ENCODE measurements around the gene SLC5A3.

Gene SLC5A3

DNA sequence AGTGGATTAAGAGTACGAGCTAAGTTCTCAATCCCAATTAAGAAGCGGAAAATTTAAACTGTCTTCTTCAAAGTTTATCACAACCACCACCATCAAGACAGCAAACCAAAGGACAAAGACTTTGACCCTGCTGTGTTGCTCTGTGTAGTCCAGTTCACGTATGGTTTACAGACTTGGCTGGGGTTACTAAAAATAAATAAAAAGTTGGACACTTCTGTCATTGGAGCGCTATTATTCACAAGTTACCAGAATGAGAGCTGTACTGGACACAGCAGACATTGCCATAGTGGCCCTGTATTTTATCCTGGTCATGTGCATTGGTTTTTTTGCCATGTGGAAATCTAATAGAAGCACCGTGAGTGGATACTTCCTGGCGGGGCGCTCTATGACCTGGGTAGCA is 21.6 kb downstream of the SLC5A3 start:
- FAIRE-seq, result no peak
- no peak for DNase-seq (ENCODE audit: insufficient read length, low spot score)

DNA sequence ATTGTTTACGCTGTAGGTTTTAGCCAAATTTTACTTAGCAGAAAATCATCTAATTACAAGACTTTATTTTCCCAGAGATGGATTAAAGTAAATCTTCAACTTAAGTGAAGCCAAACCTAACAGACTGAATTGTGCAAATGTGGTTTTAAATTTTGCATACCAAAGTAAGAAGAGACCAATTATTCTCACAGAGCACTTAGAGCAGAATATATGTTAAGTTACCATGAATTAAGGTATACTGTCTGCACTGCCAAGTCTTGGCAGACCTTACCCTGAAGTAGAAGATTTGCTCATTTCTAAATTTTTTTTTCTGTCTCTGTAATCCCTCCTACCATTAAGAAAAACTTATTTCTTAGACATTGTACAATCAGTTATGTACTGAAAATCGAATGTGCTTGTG is 24.1 kb downstream of the SLC5A3 start:
- FAIRE-seq, result no peak
- DNase-seq (ENCODE audit: insufficient read length, low spot score), result no peak

DNA sequence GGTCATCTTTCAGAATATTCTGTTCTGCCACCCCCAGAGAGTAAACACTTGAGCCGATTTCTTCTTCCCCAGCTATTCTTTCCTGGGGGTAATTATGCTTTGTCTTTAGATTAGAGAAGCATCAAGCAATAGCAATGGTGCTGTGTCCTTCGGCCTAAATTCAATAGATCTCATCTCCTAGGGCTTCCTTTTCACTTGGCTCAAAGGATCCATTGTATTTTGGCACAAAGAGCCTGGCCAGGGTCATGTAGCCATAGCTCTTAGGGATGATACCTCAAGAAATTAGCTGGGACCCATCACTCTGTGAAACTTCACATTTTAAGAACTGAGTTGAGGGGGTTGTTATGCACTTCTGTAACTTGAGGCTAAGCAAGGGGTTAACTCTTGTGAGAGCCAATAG is 27.0 kb downstream of the SLC5A3 start:
- DNase-seq (ENCODE audit: insufficient read length, low spot score), result no peak
- FAIRE-seq, result no peak

DNA sequence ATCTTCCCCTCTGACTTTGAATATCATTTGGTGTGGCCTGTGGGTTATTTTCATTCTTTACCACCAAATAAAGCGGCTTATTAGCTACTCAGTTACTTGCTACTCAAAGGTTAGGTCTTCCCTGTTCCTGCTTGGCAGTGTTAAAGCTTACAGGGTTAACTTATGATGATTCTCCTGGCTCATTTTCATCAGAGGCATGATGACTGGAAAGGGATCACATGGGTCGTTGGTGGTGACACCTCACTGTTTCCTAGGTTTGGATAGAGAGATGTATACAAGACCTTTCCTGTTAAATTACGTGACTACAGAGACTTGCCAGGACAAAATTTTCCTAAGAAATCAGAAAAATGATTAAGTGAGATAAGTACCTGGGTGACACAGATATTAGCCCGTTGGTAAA is 27.4 kb downstream of the SLC5A3 start:
- FAIRE-seq, result no peak

DNA sequence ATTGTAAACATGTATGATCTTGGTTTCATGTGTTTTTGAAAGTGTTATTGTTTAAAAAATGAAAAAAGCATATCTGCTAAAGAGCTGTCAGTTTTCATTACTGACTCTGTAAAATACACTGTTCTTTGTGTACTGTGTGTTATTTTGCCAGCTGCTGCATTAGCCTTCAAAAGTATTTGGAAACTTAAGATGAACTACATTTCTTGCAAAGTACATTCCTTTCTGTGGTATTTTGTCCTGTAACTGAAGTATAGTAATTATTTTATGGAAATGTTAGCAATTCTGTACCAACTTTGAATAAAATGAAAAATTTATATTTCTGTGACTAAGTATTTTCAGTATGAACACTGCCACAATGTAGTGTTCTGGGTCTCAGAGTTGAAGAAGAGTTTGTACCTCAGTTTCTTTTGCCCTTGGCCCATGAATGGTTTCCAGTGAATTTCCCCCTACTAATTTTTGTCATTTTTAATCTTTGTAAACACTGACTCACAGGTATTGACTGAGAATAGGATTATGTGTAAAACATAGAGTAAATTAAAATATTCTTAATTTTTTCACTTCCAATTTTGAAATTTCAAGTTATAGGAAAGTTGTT is 32.7 kb downstream of the SLC5A3 start:
- DNase-seq (ENCODE audit: insufficient read length, low spot score), result no peak
- FAIRE-seq, result no peak

More for the DNA sequence above, 27.4 kb downstream of the SLC5A3 start:
- DNase-seq (ENCODE audit: insufficient read length, low spot score), result no peak

DNA sequence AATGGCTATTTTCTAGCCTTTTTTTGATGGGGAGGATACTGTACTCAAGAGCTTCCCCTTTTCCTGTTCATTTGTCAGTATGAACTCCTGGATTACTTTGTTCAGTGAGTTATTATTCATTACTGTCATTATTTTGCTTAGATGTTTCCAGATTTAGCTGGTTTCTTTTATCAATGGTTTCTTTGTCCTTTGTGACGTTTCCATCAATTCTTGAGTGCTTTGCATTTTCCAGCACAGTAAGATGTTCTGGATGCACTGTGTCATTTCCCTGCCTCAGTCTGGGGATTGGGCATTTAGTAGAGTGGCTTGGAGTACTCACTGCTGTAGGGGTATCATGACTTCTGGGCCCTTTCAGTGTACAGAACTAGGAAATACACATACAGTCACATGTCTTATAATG is 34.2 kb downstream of the SLC5A3 start:
- FAIRE-seq, result no peak

DNA sequence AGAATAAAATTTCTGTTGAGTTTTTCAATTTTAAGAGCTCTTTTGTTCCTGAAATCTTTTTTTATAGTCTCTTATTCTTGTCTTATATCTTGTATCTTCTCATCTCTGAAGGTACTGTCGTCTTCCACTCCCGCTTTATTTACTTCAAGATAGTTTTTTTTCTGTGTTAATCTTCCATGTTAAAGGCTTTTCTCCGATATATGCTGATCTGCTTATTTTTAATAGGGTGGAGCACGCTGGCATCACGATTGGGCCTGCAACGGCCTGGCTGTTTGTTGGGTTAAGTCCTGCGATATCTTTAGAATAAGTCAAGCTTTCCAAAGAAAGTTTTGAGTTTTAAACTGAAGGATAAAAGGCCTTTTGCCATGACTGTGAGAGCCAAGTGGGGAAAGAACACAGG is 35.7 kb downstream of the SLC5A3 start:
- FAIRE-seq (no peak), DNase-seq (ENCODE audit: insufficient read length, low spot score) (no peak)

More for the DNA sequence above, 34.2 kb downstream of the SLC5A3 start:
- no peak for DNase-seq (ENCODE audit: insufficient read length, low spot score)

DNA sequence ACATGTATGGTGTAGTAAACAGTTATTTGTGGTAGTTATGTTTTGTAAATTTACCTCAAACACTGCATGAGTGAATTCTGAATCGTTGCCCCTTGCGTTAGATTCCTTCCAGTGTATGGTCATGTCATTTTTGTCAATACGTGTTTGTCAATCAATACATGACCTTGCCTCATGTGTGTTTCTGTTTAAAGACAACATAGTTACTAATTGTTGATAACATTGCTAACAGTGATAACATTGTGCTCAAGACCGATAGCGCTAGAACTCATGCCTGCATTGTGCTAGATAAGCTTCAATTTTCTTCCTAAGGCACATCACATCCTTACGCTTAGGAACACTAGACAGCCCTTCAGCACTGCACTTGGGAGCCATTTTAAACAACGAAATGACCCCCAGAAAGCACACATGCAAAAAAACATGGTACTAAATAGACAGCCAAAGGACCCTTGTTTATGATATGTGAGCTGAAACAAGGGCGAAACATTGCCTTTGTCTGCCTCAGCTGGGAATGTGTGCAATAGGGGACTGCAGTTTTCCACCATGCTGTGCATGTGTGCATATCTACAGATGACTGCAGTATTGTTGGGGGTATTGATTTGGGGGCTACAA is 37.3 kb downstream of the SLC5A3 start:
- FAIRE-seq (no peak), DNase-seq (ENCODE audit: insufficient read length, low spot score) (no peak)

DNA sequence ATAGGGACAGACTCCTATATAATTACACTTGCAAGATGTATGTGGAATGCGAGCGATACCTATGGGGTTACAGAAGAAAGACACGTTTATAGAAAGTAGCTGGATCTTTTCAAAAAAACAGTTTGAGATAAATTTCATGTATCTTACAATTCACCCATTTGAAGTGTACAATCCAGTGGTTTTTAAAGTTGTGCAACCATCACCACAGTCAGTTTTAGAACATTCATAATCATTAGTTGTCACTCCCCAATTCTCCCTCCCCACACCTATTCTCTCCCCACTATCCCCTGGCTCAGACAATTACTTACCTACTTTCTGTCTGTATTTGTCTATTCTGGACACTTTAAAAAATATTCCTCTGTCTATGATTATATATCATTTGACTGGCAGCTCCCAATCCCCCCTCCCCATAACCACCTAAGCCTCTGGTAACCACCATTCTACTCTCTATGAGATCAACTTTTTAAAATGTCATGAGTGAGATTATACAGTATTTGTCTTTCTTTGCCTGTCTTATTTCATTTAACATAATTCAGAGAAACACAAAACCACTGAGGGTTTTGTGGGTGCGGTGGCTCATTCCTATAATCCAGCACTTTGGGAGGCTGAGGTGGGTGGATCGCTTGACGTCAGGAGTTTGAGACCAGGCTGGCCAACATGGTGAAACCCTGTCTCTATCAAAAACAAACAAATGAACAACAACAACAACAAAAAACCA is 39.1 kb downstream of the SLC5A3 start:
- FAIRE-seq (no peak), DNase-seq (ENCODE audit: insufficient read length, low spot score) (no peak)

DNA sequence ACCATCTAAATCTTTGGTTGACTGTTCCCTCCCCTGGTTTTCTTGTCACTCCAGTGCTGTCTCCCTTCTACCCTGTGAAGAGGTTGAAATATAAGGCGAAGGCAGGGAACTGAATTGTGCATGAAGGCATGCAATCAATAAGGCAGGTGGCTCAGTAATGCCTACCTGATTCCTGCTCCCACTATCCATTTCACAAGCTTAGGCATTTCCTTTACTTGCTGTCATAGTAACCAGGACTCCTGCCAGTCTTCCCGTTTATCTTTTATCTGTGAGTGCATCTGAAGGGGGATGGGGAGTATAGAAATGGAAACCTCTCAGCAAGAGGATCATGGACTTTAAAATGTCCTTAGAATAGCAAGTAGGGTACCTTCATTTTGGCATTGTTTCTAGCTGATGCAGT is 40.5 kb downstream of the SLC5A3 start:
- FAIRE-seq (no peak), DNase-seq (ENCODE audit: insufficient read length, low spot score) (no peak)

DNA sequence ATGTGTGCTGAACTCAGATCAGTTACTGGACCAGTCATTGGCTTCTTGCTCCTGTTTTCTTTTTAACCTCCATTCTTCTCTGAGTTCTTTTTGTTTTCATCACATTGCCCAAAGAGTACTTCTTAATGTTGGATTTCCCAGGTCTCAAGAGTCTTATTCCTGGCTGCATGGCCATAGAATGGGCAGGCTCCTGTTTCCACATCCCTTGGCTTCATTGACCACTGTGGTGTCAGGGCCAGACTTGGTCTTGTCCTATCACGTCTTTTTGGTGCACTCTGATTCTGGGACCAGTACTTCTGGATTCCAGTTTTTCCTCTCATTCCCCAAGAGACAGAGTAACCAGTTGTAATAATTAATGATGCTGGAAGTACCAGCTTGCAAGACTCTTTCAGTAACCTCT is 41.8 kb downstream of the SLC5A3 start:
- FAIRE-seq (no peak), DNase-seq (ENCODE audit: insufficient read length, low spot score) (no peak)

DNA sequence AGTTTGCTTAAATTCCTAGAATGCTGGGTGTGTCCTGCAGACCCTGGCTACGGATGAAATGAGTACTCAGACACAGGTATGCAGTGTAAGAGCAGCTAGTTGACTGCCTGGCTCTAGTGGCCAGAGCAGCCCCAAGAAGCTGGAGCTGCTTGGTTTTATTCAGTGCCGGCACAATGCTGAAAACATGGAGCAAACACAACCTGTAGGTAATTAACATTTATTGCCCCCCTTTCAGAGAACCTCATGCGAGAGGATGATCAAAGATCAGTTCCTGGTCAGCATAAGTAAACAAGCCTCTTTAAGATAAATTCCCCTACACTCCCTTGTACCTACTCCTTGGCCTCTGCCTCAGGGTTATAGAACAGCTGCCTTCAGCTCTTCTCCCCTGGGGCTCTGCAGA is 43.2 kb downstream of the SLC5A3 start:
- FAIRE-seq (no peak), DNase-seq (ENCODE audit: insufficient read length, low spot score) (no peak)

DNA sequence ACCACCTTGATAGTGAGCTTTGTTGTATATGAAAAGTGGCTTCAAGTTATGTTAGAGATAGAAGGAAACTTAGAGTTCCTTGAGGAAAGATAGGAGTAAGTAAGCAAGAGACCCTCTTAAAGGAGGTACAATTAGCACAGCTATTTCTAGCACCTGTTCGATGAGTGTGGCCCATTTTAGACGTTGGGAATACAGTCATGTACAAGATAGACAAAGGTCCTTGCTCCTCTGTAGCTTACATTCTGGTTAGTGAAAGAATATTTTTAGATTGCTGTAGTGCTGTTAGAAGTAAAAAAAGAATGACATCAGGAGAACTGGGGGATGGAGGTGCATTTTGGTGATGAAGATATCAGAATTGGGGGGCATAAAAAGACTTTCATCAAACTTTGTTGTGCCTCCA is 47.5 kb downstream of the SLC5A3 start:
- DNase-seq (ENCODE audit: insufficient read length, low spot score), result no peak
- no peak for FAIRE-seq

DNA sequence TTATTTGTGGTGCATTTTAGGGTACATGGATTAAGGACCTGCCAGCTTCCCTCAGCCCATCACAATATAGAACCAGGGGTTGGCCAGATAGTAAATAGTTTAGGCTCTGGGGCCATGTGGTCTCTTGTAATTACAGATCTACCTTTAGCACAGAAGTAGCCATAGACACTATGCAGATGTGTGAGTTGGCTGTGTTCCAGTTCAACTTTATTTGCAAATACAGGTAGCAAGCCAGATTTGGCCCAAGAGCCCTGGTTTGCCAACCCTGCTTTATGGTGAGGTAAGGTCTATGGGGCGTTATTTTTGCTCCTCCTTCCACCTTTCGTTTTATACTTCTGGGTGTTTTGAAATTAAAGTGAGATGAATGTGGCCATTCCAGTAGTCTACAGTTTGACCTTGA is 48.7 kb downstream of the SLC5A3 start:
- FAIRE-seq, result no peak
- DNase-seq (ENCODE audit: insufficient read length, low spot score), result no peak

Data from GM19239 (cell line).